GM18867 (cell line): Measurements from ENCODE around the gene TMEM50A.
A peak's percentile ranks its signal among the peaks of the same experiment; 100 is the strongest.
"Not testable (repeated sequence)": the region's sequence is repeated elsewhere in the genome, so short reads cannot be mapped to it uniquely, and the experiment has no call there.

Experiments used
- ATAC-seq: cut with Tn5 transposase; IDR thresholded peaks from one replicate; pipeline ENCODE4 v1.9.1; 2021; ENCODE audit warnings: mild to moderate bottlenecking, moderate library complexity; ENCODE audit not compliant: unreplicated experiment

TMEM50A gene

DNA sequence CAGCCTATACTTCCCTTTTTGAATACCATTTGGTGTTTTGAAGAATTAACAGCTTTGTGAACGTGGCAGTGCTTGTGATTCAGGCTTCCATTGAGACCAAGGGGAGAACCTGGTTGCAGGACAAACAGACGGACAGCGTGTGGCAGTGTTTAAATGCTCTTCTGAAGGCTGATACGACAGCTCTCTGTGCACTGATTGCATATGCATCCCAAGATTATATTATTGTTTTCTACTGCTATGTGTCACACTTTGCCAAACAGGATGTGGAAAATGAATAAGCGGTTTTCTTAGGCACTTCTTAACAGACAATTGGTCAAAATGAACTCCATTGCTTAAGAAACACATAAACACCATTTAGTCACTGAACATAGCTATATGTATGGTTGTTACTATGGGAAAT lies 8.2 kb upstream of the TMEM50A start:
- not testable (repeated sequence) for ATAC-seq

DNA sequence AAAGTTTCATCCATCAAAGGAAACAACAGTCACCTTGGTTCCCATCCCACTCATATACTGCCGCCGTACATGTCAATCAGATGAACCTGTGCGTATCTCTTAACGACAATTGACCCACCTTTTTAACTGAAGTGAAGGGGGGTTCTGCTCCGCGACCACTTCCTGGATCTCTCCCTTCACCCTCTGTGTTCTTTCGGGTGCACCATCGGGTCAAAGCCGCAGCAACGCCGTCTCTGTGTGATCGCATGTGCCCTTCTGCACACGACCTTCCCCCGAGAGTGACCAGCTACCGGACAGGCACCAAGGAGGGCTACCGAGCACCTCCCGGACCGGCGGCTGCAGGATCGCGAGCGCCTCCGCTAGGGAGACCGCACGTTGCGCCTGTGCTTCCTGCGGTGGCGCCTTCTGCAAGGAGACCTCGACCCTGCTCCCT lies 1.2 kb upstream of the TMEM50A start:
- ATAC-seq: not testable (repeated sequence)

DNA sequence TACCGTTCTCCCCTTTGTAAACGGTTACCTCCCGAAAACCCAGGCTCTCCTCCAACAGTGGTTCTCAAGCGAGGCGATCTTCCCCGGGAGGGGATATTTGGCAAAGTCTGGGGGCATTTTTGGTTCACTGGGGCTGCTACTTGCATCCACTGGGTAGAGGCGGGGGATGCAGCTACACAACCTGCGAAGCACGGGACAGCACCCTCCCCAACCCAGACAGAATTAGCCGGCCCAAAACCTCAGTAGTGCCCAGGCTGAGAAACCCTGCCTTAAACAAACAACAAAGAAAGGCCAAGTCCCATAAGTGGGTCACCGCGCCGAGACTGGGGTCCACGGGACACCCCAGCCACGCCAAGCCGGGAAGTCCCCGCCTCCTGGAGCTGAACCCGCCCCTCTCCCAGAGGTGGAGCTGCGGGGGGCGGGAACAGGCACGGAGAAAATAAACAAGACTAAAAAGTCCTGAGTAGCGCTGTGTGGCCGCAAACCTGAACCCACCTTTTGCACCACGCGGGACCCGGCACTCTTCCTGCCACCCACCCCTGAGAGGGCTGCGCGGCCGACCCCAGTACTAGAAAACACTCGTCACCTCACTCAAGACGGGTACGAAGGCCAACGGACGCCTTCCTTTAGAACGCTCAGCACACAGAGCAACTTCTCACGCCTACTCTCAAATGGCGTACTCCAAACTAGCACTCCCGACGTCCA lies 499 bp upstream of the TMEM50A start:
- peak; percentile 32 for ATAC-seq

DNA sequence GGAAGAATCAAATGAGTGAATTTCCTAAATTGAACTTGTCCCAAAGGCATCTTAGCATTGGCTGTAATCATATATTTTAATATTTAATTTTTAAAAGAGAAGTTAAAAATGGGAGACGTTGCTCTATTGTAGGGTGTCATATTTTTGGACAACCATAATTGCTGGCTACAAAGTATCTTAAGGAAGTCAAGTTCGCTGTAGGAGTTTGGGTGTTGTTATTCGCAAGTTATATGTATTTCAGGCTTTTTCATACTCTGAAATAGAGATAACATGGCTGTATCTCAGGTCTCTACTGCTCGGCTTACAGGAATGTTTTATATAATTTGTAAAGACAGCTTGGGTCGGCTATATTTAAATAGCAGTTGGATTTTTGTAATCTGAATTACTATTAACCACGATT lies 852 bp downstream of the TMEM50A start:
- no peak for ATAC-seq

GRCh38 chr1:25341746-25342145 lies 3.6 kb downstream of the TMEM50A start:
- no peak for ATAC-seq

GRCh38 chr1:25342846-25343245 lies 4.7 kb downstream of the TMEM50A start:
- no peak for ATAC-seq

DNA sequence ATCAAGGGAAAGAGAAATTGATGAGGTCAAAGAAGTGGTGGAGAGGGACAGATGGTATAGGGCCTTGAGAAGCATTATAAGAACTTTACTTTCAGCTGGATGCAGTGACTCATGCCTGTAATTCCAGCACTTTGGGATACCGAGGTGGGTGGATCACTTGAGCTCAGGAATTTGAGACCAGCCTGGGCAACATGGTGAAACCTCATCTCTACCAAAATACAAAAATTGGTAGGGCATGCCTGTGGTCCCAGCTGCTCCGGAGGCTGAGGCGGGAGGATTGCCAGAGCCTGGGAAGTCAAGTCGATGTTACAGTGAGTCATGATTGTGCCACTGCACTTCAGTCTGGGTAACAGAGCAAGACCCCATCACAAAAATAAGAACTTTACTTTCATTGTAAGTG lies 5.7 kb downstream of the TMEM50A start:
- ATAC-seq: no peak

- ATAC-seq: no peak
Observed at GRCh38 chr1:25347556-25347955, 9.4 kb downstream of the TMEM50A start.

GRCh38 chr1:25349606-25350005 lies 11.5 kb downstream of the TMEM50A start:
- ATAC-seq: no peak

- no peak for ATAC-seq
Observed at GRCh38 chr1:25355841-25356395, 17.8 kb downstream of the TMEM50A start.

- no peak for ATAC-seq
Observed at GRCh38 chr1:25356441-25356840, 18.3 kb downstream of the TMEM50A start.

DNA sequence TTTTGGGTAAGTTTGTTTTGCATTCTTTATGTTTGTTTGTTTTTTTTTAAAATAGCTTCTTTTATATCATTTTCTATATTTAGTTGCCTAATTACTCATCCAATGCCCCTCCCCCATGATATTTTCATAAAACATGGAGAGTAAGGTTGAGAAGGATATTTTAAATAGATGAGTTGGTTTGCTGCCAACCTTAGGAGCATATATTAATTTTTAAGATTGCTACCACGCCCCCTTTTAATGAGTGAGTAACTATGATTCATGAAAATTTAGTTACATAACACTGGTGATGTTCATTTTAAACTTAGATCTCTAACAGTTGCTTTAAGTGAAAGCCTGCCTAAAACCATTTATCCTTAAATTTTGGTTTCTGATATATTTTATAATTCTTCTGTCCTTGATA lies 18.7 kb downstream of the TMEM50A start:
- ATAC-seq: no peak

- ATAC-seq: no peak
Observed at GRCh38 chr1:25360596-25361581, 22.8 kb downstream of the TMEM50A start.

- ATAC-seq: no peak
Observed at GRCh38 chr1:25361901-25362300, 23.8 kb downstream of the TMEM50A start.

DNA sequence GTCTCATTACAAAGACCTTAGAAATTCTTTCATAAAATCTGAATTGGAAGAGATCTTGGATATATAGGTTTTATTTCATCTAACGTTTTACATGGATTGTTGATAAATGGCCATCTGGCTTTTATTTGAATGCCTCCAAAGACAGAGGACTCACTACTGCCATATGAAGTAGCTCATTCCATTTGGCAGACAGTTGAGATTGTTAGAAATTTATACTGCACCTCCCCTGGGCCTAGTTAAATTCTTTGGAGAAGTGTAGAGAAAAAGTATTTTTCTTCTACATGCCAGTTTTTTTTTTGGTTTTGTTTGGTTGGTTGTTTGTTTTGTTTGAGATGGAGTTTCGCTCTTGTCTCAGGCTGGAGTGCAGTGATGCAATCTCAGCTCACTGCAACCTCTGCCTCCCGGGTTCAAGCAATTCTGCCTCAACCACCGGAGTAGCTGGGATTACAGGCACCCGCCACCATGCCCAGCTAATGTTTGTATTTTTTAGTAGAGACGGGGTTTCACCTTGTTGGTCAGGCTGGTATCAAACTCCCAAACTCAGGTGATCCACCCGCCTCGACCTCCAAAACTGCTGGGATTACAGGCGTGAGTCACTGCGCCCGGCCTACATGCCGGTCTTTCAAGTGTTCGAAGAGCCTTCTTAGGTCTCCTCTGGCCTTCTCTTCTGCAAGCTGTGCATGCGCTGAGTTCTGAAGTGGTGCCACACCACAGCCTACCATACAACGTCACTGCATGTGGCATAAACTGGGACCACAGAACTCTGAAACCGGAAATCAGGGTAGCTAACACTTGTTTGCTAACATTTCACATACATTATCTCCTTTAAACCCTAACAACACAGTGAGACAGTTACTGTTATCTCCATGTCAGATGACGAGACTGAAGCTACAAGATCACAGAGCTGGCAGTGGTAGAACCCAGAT lies 24.8 kb downstream of the TMEM50A start:
- ATAC-seq: not testable (repeated sequence)

GRCh38 chr1:25369241-25369640 lies 31.1 kb downstream of the TMEM50A start:
- no peak for ATAC-seq

GRCh38 chr1:25369691-25370271 lies 31.6 kb downstream of the TMEM50A start:
- not testable (repeated sequence) for ATAC-seq

DNA sequence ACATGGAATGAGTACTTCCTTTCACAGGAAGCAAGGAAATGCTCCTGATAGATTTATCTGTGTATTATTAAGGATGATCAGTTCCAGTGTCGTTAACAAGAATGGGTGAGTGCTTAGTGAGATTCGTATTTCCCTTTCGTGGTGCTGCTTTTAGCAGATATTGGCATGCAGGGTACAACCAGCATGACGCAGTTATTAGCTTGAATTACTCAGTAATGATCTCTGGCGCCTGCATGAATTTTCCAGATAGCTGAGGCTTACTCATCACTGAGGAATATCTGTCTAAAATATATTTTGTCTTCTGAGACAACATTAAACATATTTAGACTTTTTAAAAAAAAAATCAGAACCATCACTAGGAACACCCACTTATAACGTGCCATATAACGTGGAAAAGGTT lies 33.6 kb downstream of the TMEM50A start:
- not testable (repeated sequence) for ATAC-seq

GRCh38 chr1:25378367-25378766 lies 40.2 kb downstream of the TMEM50A start:
- not testable (repeated sequence) for ATAC-seq

DNA sequence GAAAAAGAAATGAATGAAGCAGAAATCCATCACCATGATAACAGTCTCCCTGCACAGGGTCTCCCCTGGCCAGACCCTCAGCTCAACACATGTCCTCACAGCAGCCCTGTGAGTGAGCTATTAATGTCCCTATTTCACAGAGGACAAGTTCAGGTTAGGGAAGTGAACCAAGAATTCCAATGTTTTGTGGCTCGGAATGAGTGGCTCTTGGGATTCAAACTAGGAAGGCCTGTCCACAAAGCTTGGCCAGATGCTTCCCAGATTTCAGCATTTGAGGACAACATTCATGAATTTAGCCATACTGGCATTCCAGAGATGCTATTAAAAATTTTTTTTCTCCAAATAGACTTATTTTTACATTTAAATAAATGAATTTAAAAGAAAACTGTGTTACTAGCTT lies 44.4 kb downstream of the TMEM50A start:
- not testable (repeated sequence) for ATAC-seq
